GM19452 (cell line): ENCODE data around the gene PRDM2.

Experiments used
- ATAC-seq: cut with Tn5 transposase; IDR thresholded peaks from one replicate; pipeline ENCODE4 v1.9.1; 2021; ENCODE audit not compliant: unreplicated experiment

The PRDM2 gene

DNA sequence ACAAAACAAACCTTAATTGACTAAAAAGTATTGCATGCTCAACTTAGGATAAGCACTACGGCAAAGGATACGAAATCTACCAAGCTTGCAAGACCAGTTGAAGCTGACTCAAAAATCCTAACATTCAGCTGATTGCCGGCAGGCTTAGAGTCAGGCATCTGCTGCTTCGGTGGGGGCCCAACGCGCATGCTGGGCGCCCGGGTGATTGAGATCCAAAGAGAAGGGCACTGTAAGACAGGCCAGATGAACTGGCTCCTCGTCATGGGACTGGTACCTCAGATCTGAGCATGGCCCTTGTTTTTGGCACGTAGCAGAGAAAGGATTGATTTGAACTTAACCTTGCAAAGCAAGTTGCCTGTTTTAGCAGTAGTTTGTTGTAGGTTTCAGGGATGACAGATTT, 86.6 kb downstream of the PRDM2 start:
- no peak for ATAC-seq

DNA sequence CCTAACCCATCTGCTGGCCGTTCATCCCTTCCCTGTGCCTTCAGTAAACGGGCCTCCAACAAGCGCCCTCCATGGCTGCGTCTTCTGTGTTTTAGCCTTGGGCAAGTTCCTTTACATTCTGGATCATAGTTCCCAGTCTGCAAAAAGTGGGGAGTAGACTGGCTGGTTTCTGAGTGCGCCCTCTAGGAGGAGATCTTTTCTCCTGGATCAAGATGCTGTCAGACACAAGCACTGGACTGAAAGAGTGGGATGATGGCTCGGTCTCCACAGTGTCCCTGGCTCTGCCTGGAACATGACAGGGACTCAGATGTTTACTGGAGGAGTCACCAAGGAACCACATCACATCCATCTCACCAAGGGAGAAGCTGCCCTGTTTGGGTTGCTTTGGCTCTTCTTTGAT, 88.8 kb downstream of the PRDM2 start:
- no peak for ATAC-seq

DNA sequence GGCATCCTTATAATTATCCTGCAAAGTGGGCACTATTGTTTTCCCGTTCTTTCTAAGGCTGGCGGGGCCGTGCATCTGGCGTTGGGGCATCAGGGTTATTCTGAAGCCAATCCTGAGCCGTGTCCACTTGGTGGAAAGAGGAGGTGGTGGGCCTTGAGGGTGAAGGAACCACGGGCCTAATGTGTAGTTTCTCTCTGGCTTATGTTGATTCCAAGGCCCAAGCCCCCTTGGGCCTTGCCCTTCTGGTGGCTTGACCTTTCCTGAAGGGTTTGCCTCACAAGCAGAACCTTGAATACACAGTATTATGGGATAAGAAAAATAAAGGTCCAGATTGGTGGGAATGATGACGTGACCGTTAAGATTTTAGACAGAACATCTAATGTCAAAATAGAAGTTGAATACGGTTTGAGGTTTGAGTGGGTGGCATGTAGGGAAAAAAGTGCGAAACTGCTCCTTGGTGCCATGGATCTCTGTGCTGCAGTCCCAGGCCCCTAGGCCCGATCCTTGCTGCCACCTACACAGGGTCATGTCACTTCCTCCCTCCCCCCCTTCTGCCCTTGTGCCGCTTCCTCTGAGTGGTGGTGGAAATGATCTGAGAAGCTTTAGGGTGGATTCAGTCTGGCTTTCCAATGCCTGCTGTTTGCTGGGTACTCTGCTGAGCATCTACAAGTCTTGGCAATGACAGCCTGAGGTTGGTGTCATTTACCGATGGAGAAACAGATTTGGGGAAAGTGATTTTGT, 90.5 kb downstream of the PRDM2 start:
- ATAC-seq: no peak

DNA sequence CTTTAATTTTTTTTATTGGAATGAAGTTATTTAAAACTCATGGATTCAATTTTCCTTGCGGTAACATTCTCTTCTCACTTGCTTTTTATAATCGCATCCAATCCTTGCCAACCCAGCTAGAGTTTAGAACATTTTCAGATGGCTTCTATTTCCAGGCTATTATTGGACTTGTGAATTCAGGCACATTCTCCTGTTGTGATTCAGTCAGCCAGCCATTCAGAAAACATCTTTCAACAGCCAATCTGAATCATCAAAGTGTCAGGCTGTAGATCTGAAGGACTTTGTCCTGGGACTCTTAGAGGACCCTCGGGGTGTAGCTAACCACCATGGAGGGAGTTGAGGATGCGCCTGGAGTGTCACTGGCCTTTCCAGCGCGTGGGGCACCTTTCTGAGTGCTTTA, 92.4 kb downstream of the PRDM2 start:
- no peak for ATAC-seq

DNA sequence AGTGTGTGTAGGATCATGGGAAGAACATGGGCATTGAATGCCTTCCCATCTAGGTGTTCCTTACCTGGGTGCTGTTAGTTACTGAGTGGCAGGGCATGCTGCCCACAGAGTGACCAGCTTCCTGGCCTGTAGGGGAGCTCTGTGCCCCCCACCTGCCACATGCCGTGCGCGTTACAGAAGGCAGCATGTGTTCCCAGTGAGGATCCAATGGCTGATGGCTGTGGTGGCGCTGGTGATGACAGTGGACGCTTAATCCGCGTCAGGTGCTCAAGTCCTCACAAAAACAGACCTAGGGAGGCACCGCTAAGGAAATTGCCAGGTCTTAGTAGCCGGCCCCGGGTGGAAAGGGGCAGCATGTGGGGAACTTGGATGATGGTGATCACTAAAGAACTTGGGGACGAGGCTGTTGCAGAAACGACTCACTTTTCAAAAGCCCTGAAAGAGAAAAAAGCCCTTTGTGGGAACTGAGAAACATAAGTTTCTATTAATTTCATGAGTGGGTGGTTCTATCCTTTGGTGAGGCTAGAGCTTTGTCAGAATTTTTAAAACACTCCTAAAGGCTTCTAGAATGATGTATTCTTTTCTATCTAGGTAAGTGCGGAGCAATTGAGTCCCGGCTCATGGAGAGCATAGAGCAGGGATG, 93.2 kb downstream of the PRDM2 start:
- no peak for ATAC-seq

DNA sequence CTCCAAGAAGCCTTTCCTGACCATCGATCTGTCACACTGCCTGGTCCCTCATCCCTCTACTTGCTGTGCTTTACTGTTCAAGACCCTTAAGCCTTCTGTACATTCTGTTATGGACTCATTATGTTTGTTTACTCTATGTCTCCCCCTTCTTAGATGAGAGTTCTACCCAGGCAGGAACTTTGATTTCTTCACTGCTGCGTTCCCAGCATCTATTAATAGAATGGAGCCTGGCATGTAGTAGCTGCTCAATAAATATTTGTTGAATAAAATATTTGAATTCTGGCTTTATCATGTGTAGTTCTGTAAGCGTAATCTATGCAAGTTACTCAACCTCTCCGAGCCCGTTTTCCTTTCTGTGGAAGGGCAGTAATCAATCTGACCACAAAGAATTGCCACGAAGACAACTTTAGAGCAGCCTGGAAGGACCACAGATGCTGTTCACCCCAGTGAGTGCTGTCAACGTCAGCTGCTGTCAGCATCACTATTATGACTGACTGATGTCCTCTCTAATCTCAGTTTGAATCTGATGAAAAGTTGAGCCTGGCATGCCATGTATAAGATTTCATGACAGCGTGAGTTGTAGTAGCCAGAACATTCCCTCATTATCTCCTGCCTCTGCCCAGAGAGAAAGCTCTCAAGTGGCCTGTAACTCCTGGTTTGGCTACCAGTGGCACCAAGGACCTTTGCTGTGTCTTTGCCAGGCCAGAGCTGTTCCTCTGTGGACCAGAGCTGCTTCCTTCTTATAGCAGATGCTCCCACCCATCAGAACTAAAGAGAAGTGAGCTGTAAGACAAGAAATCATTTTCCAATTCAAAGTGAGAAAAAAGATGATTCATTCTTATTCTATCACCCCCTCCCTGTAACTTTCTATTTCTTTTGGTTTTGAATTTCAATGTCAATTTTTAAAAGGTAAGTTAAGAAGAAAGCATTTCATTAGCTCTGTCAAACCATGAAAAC, 94.5 kb downstream of the PRDM2 start:
- no peak for ATAC-seq

DNA sequence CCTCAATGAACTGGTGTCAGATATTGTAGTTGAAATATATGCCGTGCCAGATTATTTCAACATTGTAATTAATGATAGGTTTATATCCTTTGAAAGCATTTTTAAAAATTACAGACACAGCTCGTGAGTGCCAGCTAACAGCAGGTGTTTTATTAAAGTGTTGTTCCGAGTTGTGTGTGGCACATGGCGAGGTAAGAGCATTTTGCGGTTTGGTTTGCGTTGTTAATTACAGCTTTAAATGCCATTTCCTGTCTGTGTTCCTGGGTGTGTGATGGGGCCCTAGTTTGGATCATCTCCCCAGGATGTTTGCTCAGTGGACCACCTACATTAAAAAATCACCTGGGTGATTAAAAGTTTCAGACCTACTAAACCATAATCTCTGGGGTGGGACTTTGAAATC, 97.4 kb downstream of the PRDM2 start:
- ATAC-seq: no peak

DNA sequence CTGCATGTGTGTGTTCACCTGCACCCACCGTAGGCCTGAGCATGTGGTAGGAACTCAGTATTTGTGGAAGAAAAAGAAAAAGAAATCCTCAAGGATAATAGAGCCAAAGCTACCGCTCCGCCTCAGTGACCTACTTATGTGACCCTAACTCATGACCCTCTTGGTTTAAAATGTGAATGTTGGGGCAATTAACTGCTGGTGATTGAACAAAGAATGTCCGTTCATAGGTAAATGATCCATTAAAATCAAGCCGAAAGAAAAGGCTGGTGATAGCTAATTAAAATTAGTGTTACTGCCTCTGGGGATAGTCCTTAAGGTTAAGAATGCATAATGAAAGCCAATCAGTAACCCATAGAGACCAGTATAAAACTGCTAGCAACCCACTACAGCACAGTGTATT, 98.1 kb downstream of the PRDM2 start:
- ATAC-seq: no peak

DNA sequence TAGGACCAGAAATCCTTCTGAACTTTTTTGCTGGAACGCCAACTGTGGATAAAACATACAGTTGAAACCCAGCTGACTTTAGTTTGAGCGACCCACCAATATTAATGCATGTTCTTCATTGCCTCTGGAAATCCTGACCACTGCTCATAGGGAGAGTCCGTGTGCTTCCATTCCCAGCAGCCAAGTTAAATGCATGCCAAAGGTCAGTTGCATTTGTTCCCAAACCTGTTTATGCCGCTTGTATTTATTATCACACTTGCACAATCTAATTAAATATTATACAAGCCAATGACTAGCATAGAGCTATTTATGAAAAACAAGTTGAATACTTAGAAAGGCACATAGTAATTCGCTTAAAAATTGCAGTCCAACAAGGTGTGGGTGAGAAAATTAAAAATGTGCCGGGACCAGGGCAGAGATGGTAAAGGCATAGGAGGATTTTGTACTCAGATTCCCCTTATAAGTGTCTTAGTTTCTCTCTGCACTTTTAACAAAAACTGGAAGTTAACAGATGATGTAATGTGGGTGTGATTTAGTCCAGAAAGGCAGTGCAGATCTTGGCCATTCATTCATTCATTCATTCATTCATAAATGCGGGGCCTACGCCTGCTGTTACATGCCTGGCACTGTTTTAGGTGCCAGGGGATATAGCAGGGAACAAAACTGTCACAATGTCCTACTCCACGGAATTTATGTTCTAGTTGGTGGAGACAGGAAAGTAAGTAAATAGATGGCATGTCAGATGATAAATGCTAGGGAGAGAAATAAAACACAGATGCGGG, 99.7 kb downstream of the PRDM2 start:
- ATAC-seq: no peak

DNA sequence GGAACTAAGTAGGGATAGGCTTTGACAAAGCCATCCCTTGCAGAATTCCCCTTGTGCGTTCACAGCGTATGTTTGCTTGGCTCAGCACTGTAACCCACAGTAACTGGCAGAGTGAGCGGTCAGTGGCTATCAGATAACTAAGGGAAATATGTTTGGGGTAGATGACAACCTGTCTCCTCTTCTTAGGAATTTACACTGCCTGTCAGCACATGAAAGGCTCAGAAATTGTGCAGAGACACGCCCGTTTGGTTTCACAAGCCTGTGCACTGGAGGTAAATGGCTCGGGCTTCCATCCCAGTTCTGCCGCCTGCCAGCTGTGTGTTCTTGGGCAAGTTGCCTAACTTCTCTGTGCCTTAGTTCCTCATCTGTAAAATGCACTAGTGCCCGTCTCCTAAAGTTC, 101.2 kb downstream of the PRDM2 start:
- no peak for ATAC-seq

DNA sequence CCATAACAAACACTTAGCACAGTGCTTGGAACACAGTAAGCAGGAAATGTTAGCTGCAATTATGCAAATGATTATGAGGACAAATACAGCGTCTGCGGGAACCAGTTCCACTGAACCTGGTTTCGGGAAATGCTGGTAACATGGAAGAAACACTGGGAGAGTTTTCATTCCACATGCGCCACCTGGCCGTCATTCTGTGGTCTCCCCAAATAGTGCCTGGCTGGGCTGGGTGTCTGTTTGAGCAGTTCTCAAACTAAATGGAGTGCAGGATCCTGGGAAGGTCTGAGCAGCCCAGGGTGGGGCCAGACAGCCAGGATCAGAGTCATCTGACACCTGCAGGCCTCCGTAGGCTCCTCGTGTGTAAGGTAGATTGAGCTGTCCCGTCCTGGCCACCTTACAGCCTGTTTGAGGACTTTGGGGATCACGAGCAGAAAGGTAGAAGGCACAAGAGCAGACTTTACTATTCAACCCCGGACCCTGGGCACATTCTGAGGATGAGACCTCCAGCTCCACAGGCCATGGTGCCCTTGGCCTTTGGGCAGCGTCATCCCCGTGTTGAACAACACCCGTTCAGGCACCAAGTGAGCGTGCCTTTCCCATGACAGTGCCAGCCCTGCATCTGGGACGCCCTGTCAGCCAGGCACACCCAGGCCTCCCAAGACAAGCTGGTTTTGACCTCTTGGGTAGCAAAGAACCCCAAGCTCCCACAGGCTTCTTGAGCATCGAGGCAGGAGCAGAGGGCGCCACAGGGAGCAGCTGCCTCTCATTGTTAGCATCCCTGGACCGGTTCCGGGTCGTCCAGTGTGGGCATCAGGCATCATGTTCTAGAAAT, 101.9 kb downstream of the PRDM2 start:
- ATAC-seq: no peak

DNA sequence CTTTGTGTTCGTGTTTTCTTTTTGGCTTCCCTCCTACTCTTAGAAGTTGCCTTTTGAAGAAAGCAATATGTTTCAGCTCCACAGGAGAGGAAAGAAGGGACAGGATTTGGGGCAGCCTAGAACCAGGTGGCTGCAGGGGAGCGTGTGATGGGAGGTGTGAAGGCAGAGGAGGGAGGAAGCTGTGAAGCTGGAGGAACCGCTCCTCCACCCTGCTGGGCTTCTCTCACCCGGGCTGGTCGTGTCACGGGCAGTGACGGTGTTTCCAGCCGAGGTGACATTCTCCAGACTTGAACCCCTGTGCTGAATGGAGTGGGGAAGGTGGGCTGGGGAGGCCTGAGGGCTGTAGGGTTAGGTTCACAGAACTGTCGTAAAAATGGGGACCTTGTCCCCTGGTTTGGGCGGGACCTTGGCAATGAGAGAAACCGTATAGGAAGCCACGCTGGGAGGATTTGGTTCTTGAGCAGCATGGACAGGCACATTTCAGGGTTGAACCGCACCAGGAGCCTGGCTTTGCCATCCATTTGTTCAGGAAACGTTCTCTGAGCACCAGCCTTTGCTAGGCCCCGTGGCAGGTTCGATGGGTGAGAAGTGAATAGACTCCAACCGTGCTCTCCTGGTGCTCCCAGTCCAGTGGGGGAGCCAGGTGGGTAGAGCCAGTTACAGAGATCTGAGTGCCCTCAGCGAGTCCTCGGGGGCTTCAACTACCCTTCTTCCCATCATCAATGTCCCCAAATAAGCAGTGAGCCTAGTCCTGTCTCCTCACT, 103.0 kb downstream of the PRDM2 start:
- no peak for ATAC-seq

DNA sequence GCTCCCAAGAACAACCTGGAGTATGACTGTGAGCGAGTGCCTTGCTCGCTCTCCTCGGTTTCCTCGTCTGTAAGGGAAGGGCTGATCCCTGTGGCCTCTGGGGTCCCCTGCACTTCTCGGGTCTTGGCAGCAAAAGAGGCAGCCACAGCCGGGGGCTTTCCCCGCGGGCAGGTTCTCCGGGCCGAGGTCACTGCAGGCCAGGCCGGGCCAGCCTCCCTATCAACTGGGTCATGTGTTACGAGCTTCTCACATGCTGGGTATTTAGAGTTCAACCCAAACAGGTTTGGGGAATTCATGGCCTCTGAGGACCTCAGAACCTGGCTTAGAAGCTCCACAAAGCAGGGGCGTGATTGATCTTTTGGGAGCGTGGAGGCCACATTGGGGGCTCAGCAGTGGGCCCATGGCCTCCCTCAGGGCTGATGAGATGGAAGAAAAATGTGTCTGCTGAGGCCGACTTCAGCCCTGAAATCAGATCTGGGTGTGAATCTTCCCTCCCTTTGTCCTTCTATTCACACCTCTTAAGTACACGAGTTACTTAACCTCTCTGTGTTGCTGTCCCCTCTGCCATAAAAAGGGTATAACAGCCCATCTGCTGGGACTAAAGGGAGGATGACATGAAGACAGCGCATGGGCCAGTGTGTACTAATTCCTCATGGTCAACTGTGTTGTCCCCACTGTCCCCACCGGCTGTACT, 103.7 kb downstream of the PRDM2 start:
- ATAC-seq: no peak

DNA sequence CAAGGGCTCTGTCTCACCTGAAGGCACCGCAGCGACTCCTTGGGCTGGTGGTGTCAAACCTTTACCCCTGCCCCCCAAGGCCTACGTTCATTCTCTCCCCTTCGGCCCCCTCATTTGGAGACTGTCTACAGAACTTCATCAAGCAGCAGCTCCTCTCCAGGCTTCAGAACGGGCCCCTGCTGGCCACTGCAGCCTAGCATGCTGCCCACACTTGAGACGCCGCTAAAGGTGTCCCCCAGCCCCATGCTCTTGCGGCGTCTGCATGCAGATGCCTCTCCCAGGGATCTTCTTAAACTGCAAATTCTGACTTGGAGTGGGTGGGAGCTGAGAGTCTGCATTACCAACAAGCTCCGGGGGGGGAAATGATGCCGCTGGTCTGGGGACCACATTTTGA, 104.2 kb downstream of the PRDM2 start:
- no peak for ATAC-seq

DNA sequence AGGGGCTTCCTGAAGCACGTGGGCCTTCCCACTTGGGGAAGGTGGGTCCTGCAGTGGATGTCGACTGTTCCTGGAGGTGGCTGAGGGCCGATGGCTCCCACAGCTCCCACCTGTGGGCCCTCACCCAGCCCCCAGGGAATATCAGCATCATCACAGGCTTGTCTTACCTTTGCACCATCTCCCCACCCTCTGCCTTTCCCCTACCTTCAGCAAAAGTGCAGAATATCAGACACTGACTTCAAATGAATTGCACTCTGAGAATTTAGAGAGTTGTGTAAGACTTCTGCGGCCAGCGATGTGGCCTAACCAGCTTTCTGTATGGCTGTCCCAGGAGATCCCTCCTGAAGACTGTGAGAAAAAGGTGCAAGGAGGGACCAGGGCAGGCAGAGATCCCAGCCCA, 105.4 kb downstream of the PRDM2 start:
- ATAC-seq: no peak

DNA sequence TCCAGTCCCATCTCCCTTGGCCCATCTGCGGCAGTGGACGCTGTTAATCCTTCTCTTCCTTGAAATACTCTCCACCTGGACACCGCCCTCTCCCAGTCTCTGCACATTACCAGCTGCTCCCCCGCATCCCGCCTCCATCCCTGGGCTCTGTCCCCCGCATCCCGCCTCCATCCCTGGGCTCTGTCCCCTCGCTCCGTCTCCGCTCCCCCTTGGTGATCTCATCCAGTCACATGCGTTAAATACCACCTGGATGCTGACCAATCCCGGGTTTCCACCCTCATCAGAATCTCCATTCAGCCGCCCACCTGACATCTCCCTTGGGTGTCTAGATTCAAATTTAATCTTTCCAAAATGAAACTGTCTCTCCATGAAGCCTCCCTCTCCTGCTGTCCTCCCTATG, 106.1 kb downstream of the PRDM2 start:
- no peak for ATAC-seq

DNA sequence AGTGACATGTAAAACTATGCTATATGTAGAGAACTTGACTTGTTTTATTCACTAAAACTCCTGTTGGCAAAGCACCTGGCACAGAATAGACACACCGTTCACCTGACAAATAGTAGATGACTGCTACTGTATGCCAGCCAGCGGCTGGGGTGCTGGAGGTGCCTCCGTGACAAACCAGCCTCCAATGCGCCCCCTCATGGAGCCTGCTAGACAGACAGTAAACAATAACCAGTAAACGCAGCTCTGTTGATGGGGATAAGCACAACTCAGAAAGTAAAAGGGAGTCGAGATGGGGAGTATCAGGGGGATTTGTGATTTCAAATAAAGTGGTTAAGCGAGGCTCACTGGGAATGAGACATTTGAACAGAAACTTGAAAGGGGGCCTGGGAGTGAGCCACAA, 107.2 kb downstream of the PRDM2 start:
- no peak for ATAC-seq

DNA sequence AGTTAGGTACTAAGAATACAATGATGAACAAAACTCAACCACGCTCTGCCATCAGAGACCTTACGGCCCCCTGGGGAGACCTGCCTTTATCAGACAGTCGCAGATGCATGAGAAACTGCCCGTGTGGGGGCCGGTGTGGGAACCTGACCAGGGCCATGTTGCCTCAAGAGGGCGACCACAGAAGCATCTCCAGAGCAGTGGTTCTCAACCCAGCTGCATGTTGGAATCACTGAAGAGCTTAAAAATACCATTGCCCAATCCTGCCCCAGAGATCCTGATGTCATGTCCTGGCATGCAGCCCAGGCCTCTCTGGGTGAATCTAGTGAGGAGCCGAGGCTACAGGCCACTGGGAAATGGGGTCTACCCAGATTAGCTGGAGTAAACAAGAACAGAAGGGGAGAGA, 108.7 kb downstream of the PRDM2 start:
- no peak for ATAC-seq
